Dendritic cell treated with granulocyte-macrophage colony-stimulating factor and Interleukin-4, amounts not matched to agents 40 ng/mL and 50 ng/mL, for 4 days (primary cell): Measurements from ENCODE around the gene SND1.

Experiments
- H3K27ac Mint-ChIP-seq: one replicate; pipeline ENCODE4 v1.8.0; 2022; ENCODE audit warnings: mild to moderate bottlenecking, mixed read lengths
- H3K27me3 Mint-ChIP-seq: one replicate; pipeline ENCODE4 v1.8.0; 2022; ENCODE audit warnings: mild to moderate bottlenecking, mixed read lengths
- H3K36me3 Mint-ChIP-seq: one replicate; pipeline ENCODE4 v1.8.0; 2022; ENCODE audit warnings: low read depth, mixed read lengths
- H3K4me1 Mint-ChIP-seq: one replicate; pipeline ENCODE4 v1.8.0; 2022; ENCODE audit warnings: low read depth, mixed read lengths
- H3K4me3 Mint-ChIP-seq: one replicate; pipeline ENCODE4 v1.8.0; 2022; ENCODE audit warnings: mild to moderate bottlenecking, moderate library complexity, mixed read lengths
- H3K9me3 Mint-ChIP-seq: one replicate; pipeline ENCODE4 v1.8.0; 2022; ENCODE audit warnings: mixed read lengths
- intact Hi-C: fragments of 100-400 bp; cut with micrococcal nuclease; formaldehyde crosslinking; loops from one replicate; pipeline ENCODE4 v1.15.0; 2022

Gene SND1

DNA sequence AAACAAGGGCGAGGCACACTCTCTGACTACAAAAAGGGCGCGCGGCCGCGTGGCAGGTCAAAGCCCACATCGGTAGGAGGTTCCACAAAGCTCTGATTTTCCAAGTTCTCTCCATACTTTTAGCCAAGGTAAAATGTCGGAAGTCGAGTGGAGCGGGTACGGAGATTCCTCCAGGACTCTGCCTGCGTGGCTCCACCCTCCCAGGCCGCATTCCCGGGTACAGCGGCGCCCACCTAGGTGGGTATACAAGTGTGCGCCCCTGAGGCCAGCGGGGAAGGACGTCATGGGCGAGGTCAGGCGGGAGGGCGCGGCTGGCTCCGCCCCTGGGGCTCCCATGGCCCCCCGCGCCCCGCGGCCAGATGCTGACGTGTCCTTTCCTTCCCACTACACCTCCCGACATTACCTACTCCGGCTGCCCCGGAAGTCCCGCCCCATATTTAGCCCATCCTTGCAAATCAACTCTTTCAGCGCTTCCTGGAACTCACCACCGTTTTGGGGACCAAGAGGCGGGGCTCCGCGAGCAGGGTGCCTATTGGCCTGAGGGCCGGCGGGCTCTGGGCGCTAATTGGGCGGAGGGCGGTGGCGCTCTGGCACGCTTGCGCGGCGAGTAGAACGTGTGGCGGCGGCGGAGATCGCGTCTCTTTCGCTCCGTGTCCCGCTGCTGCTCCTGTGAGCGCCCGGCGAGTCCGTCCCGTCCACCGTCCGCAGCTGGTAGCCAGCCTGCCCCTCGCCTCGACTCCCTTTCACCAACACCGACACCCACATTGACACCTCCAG lies at the start of gene SND1:
Gene SND1, plus strand, starts transcription at position 639 of the 777 bp plus-strand sequence. CDS start 180 bp downstream, outside the sequence.
- H3K9me3 Mint-ChIP-seq = no peaks in the 10 kb centered on the region
- peak within 1 kb of the TSS; percentile 95 for H3K27ac Mint-ChIP-seq
- H3K4me3 Mint-ChIP-seq = peak within 1 kb of the TSS; percentile 95
- intact Hi-C loops = loop anchor here (1.0 kb wide), 2 partner anchors 63 to 66 kb away; partner anchors contain the start of genes ARF5 and GCC1
- peaks cover 44% of the 10 kb centered on the region for H3K4me1 Mint-ChIP-seq
- H3K36me3 Mint-ChIP-seq = peaks cover 29% of the 10 kb centered on the region
- H3K27me3 Mint-ChIP-seq = no peaks in the 10 kb centered on the region

DNA sequence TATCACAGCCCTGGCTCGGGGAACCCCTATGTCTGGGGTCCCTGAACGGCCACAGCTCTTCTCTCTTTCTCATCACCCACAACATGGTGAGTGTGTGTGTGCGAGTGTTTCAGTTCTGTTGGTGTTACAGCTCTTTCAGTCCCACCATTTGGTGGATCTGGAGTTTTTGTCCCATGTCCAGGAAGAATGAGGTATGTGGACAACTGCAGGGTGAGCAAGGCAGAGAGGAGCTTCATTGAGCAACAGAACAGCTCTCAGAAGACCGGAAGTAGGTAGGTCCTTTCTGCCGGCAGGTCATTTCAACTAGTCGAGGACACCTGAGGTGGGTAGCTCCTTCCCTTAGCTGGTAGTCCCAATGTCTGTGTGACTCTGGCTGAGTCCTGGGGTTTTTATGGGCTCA lies 43.5 kb upstream of the SND1 start:
- intact Hi-C loops = no loop called here
- Mint-ChIP-seq H3K4me1 (no peaks in the 10 kb centered on the region), H3K27me3 (peaks cover 6% of the 10 kb centered on the region), H3K9me3 (peaks cover 8% of the 10 kb centered on the region), H3K27ac (no peak overlapping the region), H3K4me3 (no peak overlapping the region), H3K36me3 (no peaks in the 10 kb centered on the region)

DNA sequence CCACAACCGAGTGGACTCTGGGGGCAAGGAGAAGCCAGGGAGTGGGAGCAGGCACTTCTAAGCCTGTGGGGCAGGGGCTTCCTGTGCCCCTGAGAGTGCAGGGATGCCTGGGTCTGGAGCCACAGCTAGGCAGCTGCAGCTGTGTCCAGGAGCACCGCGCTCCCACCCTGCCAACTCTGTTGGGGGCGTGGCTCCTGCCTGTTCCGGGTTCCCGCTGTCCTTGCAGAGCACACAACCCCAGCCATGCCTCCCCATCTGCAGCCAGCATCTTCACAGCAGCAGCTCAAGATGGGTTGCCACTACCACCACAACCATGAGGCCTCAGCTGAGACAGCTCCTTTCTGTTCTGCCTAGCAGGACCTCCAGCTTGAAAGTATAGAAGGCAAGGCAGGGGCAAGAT lies 42.7 kb upstream of the SND1 start:
- Mint-ChIP-seq H3K4me3 (no peak overlapping the region), H3K27me3 (peaks cover 11% of the 10 kb centered on the region), H3K4me1 (no peaks in the 10 kb centered on the region), H3K27ac (no peak overlapping the region), H3K9me3 (peaks cover 8% of the 10 kb centered on the region), H3K36me3 (no peaks in the 10 kb centered on the region)
- intact Hi-C loops = no loop called here

DNA sequence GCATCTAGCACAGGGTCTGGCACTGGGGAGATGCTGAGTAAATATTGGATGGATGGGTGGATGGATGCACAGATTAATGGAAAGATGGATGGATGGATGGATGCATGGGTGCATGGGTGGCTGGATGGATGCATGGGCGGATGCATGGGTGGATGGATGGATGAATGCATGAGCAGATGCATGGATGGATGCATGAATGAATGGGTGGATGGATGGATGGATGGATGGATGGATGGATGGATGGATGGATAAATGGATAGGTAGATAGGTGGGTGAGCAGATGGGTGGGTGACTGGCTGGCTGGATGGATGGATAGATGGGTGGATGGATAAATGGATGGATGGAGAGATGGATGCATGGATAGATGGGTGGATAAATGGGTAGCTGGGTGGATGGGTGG lies 39.7 kb upstream of the SND1 start:
- no peaks in the 10 kb centered on the region for H3K36me3 Mint-ChIP-seq
- no peaks in the 10 kb centered on the region for H3K4me1 Mint-ChIP-seq
- no peak overlapping the region for H3K4me3 Mint-ChIP-seq
- intact Hi-C loops = no loop called here
- H3K27me3 Mint-ChIP-seq = peaks cover 25% of the 10 kb centered on the region
- no peak overlapping the region for H3K27ac Mint-ChIP-seq
- H3K9me3 Mint-ChIP-seq = peaks cover 8% of the 10 kb centered on the region

DNA sequence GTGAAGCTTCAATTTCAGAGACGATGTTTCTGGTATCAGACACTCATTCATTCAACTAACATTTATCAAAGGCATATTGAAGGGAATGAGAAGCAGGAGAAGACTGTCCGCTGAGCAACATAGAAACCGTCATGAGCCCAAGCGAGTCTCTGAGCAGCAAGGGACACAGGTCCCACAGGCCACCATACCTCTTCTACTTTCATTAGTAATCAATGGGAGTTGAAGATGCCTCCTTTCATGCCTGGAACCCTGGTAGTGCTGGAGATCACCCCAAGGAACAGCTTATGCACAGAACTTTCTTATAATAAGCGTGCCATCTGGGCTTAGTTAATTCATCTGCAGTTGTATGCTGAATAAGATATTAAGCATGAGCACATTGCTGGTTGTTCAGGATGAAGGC lies 35.3 kb upstream of the SND1 start:
- Mint-ChIP-seq H3K27me3 (peaks cover 67% of the 10 kb centered on the region), H3K36me3 (no peaks in the 10 kb centered on the region), H3K9me3 (no peaks in the 10 kb centered on the region), H3K4me1 (peaks cover 13% of the 10 kb centered on the region), H3K4me3 (no peak overlapping the region), H3K27ac (no peak overlapping the region)
- intact Hi-C loops = no loop called here

DNA sequence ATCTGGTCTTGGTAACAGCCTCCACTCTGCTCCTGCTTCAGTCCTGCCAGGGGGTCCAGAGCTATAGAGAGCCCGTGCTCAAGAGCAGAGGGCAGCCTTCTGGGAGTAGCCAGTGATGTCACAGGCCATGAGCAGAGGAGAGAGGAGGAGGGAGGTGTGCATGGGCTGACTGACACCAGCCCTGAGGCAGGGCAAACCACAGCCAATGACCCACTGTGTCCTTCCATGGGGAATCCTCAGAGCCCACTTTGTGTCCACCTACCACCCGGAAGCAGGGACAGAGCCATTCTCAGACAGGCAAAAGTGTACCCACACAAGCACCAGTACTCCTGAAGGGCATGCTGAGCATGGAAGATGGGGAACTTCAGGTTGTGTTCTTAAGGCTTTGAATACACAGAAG lies 34.0 kb upstream of the SND1 start, which contains the start of gene PAX4:
Gene PAX4, minus strand, starts transcription at position 101 of the 400 bp plus-strand sequence. CDS start 2,214 bp downstream, outside the sequence.
- H3K27me3 Mint-ChIP-seq = peaks cover 71% of the 10 kb centered on the region
- intact Hi-C loops = no loop called here
- H3K4me3 Mint-ChIP-seq = no peak within 1 kb of the TSS
- H3K9me3 Mint-ChIP-seq = no peaks in the 10 kb centered on the region
- no peaks in the 10 kb centered on the region for H3K36me3 Mint-ChIP-seq
- no peak within 1 kb of the TSS for H3K27ac Mint-ChIP-seq
- peaks cover 13% of the 10 kb centered on the region for H3K4me1 Mint-ChIP-seq

DNA sequence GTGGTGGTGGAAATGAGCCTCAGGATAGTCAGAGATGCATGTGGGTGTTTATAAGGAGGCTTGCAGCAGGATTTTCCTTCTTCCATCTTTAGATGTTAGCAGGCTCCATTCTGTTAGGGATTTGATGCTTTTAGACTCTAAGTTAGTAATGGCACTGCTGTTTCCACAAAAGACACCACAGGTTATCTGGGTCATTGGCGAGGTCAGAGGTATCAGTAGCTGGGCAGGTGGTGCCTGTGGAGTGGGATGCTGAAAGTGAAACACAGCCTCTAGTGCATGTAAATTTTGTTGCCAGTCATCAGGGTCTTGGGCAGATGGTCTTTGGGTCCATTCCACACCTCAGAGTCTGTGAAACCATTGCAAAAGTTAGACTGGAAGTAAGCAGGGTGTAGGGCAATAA lies 33.2 kb upstream of the SND1 start:
- intact Hi-C loops = no loop called here
- no peak overlapping the region for H3K27ac Mint-ChIP-seq
- no peaks in the 10 kb centered on the region for H3K9me3 Mint-ChIP-seq
- H3K27me3 Mint-ChIP-seq = peaks cover 67% of the 10 kb centered on the region
- peaks cover 13% of the 10 kb centered on the region for H3K4me1 Mint-ChIP-seq
- H3K4me3 Mint-ChIP-seq = no peak overlapping the region
- no peaks in the 10 kb centered on the region for H3K36me3 Mint-ChIP-seq

DNA sequence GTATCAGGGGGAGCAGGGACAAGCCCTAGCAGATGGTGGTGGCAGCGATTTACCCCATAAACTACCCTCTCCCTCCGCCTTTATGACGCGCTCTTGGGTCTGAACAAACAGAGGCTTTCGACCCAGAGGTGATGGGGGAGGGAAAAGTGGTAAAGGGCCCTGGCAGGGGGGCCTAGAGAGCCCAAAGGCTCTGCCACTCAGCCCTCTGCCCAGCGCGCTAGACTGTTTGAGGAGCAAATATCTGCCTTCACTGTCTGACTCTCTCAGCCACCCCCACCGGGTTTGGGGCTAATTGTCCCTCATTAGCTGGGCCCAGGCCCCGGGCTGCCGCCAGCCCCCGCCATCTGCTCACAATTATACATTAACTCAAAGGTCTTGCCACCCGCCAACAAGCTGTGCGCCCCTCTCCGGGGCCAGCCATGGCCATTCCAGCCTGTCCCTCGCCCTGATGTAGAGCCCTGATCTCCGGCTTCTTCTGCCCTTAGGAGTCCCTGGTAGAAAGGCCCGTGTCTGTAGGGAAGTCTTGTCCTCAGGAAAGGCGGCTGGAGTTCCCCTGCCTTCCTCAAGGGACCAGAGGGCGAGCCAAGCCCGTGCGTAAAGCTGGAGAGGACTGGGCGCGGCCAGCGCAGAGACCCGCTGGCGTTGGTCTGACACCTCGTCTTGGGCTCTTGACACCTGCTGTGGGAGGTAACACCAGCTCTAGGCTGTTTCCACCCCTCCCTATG lies 32.2 kb upstream of the SND1 start:
- Mint-ChIP-seq H3K9me3 (no peaks in the 10 kb centered on the region), H3K27me3 (peaks cover 65% of the 10 kb centered on the region), H3K36me3 (no peaks in the 10 kb centered on the region), H3K4me1 (peaks cover 13% of the 10 kb centered on the region), H3K27ac (no peak overlapping the region), H3K4me3 (no peak overlapping the region)
- intact Hi-C loops = no loop called here

DNA sequence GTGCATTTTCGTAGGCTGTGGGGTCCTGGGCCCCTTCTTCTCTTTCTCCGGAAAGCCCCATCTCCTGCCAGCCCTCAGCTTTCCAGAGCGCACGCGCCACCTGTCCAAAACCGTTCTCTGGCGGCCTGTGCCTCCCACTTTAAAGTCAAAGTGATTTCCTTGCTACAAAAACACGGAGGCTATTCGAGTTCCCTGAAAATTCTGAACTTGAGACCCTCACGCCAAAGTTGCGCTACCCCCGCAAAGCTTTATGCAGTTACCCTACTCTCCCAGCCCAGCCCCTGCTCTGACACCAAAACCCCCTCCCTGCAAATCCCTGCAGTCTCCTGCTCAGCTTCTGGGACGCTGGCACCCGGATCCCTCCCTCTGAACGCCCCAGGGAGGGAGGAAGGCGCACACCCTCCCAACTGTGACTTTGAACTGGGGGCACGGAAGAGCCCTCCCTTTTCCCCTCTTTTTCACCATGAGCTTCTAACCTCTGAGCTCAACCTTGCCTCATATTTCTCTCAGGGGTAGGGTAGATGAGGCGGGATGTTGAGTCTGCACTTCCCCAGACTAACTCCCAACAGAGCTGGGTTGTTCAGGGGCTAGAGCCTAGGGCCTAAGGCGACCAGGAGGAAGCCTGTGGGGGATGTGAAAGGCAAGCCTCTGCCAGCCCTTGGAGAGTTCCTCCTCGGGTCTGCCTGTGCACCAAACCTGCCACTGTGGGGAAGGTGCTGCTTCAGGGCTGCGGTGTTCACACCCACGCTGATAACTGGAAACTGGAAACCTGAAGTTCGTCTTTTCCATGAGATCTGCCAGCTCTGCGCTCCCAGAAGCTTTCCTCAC lies 31.4 kb upstream of the SND1 start:
- Mint-ChIP-seq H3K4me1 (peaks cover 13% of the 10 kb centered on the region), H3K27me3 (peaks cover 60% of the 10 kb centered on the region)

DNA sequence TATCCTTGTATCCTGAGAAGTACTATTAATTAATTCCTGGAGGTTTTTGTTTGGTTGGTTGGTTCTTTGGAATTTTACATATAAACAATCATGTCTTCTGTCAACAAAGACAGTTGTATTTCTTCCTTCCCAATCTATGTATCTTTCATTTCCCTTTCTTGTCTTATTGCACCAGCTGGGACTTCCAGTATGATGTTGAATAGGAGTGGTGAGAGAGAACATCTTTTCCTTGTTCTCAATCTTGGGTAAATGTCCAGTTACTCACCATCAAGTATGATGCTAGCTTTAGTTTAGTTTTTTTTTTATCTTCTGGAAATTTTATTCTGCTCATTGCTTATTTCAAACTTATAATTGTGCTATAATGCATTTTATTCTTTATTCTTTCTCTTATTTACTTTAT lies 26.7 kb upstream of the SND1 start:
- no peaks in the 10 kb centered on the region for H3K36me3 Mint-ChIP-seq
- H3K27me3 Mint-ChIP-seq = peaks cover 25% of the 10 kb centered on the region
- intact Hi-C loops = no loop called here

More for the DNA sequence above, 31.4 kb upstream of the SND1 start:
- Mint-ChIP-seq H3K36me3 (no peaks in the 10 kb centered on the region), H3K27ac (no peak overlapping the region), H3K9me3 (no peaks in the 10 kb centered on the region), H3K4me3 (no peak overlapping the region)
- intact Hi-C loops = no loop called here

DNA sequence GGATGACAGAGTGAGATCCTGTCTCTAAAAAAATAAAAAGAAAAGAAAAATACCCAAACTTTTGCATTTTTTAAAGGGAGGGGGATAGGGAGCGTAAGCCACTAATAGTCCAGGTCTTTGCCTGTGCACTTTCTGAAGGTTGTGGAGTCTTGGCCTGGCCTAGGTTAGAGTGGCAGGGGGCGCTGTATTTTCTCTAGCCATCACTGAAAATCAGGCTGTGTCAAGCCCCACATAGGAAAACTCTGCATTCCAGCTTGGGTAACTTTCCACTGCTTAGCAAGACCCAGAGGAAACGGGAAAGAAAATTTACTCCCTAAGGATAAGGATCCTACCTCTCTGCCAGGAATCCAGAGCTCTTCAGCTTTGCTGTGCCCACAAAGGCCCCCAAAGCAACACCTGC lies 23.5 kb upstream of the SND1 start:
- Mint-ChIP-seq H3K4me3 (no peak overlapping the region), H3K27me3 (peaks cover 9% of the 10 kb centered on the region)

More for the DNA sequence above, 26.7 kb upstream of the SND1 start:
- Mint-ChIP-seq H3K4me3 (no peak overlapping the region), H3K9me3 (no peaks in the 10 kb centered on the region), H3K4me1 (peaks cover 8% of the 10 kb centered on the region), H3K27ac (no peak overlapping the region)

DNA sequence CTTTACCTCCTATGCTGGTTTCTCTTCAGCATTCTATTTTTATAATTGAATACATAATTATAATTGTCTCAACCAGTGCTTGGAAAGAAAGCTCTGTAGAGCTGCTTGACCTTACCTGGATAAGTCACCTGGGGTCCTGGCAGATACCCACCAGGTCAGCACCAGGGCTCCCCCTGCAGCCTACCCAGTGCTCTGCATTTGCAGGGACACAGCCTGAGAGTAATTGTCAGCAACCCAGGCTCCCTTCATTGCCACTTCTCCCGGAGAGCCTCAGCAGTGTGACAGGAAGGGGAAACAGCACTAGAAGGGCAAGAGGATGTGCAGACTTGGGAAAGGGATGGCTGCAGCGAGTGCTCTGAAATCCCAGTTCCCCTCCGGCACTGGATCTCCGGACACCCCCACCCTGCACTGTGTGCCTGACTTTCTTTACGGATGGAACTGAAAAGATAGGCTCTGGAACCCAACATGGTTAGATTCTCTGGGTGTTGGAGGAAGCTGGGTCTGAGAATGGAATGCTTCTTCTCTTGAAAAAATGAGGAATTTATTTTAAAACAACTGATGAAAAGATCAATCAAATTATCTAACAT lies 22.6 kb upstream of the SND1 start:
- no peak overlapping the region for H3K27ac Mint-ChIP-seq
- no peaks in the 10 kb centered on the region for H3K9me3 Mint-ChIP-seq
- H3K36me3 Mint-ChIP-seq = no peaks in the 10 kb centered on the region
- H3K27me3 Mint-ChIP-seq = peaks cover 3% of the 10 kb centered on the region
- intact Hi-C loops = no loop called here
- H3K4me1 Mint-ChIP-seq = peaks cover 2% of the 10 kb centered on the region
- H3K4me3 Mint-ChIP-seq = no peak overlapping the region

More for the DNA sequence above, 23.5 kb upstream of the SND1 start:
- Mint-ChIP-seq H3K9me3 (no peaks in the 10 kb centered on the region), H3K36me3 (no peaks in the 10 kb centered on the region), H3K4me1 (no peaks in the 10 kb centered on the region), H3K27ac (no peak overlapping the region)
- intact Hi-C loops = no loop called here

DNA sequence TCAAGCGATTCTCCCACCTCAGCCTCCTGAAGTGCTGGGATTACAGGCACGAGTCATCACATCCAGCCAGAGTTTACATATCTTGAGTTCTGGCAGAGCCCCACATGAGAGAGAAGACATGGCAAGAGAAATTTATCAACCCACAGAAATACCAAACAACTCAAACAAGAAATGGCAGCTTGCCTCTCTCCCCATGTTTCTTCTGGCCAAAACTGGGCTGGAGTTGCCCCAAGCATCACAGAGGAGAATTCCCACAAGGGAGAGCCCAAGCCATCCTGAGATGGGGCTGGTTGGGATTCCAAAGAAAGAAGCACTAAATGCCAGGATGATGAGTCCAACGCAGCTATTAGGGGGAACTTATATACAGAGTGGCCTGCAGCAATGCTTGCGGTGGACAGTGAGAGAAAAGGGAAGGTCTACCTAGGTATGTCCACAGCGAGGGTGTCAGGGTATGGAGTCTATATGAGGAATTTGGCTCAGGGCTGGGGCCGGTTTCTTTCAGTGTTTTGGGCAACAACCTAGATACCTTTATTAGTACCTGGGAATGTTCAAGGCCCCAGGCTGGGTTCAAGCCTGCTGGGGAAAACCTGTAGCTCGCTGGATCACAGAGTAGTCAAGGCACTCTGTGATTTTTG lies 19.6 kb upstream of the SND1 start:
- no peak overlapping the region for H3K4me3 Mint-ChIP-seq
- H3K27ac Mint-ChIP-seq = no peak overlapping the region
- intact Hi-C loops = no loop called here
- no peaks in the 10 kb centered on the region for H3K36me3 Mint-ChIP-seq
- peaks cover 11% of the 10 kb centered on the region for H3K4me1 Mint-ChIP-seq
- H3K9me3 Mint-ChIP-seq = no peaks in the 10 kb centered on the region
- H3K27me3 Mint-ChIP-seq = peaks cover 3% of the 10 kb centered on the region
